ENCODE results near the gene EFHC2.
A peak's percentile ranks its signal among the peaks of the same experiment; 100 is the strongest.

Gene EFHC2

GRCh38 chrX:44314808-44315207 is 28.7 kb downstream of the EFHC2 start:
- CTCF ChIA-PET, result no interaction called here
- peaks cover 4% of the 10 kb centered on the region for H3K9me3 Mint-ChIP-seq
- H3K4me3 Mint-ChIP-seq, result no peak overlapping the region

GRCh38 chrX:44314259-44314734 is 29.2 kb downstream of the EFHC2 start:
- Mint-ChIP-seq H3K36me3 (peaks cover 6% of the 10 kb centered on the region), H3K9me3 (peaks cover 4% of the 10 kb centered on the region), H3K27ac (no peak overlapping the region), H3K27me3 (no peaks in the 10 kb centered on the region), H3K4me3 (no peak overlapping the region), H3K4me1 (peaks cover 29% of the 10 kb centered on the region)
- DNase-seq, result no peak
- CTCF ChIA-PET, result no interaction called here

More at GRCh38 chrX:44314808-44315207, 28.7 kb downstream of the EFHC2 start:
- Mint-ChIP-seq H3K36me3 (peaks cover 1% of the 10 kb centered on the region), H3K27ac (no peak overlapping the region), H3K4me1 (peaks cover 29% of the 10 kb centered on the region), H3K27me3 (no peaks in the 10 kb centered on the region)
- DNase-seq, result no peak

GRCh38 chrX:44312421-44312820 is 31.1 kb downstream of the EFHC2 start:
- H3K4me1 Mint-ChIP-seq, result peaks cover 29% of the 10 kb centered on the region
- no peaks in the 10 kb centered on the region for H3K27me3 Mint-ChIP-seq
- peaks cover 7% of the 10 kb centered on the region for H3K36me3 Mint-ChIP-seq
- CTCF ChIA-PET, result no interaction called here
- H3K9me3 Mint-ChIP-seq, result peaks cover 4% of the 10 kb centered on the region
- H3K27ac Mint-ChIP-seq, result no peak overlapping the region
- H3K4me3 Mint-ChIP-seq, result no peak overlapping the region
- DNase-seq, result no peak

GRCh38 chrX:44310227-44310626 is 33.2 kb downstream of the EFHC2 start:
- H3K4me1 Mint-ChIP-seq, result peaks cover 29% of the 10 kb centered on the region
- no peaks in the 10 kb centered on the region for H3K27me3 Mint-ChIP-seq
- H3K4me3 Mint-ChIP-seq, result peak overlapping the region; percentile 54
- no peak for DNase-seq
- H3K27ac Mint-ChIP-seq, result no peak overlapping the region
- CTCF ChIA-PET, result no interaction called here
- H3K9me3 Mint-ChIP-seq, result no peaks in the 10 kb centered on the region
- peaks cover 7% of the 10 kb centered on the region for H3K36me3 Mint-ChIP-seq

- Mint-ChIP-seq H3K27me3 (no peaks in the 10 kb centered on the region), H3K36me3 (peaks cover 7% of the 10 kb centered on the region), H3K9me3 (no peaks in the 10 kb centered on the region), H3K4me1 (peaks cover 17% of the 10 kb centered on the region), H3K27ac (no peak overlapping the region), H3K4me3 (no peak overlapping the region)
- no peak for DNase-seq
- CTCF ChIA-PET, result no interaction called here
Observed at GRCh38 chrX:44308869-44309268, 34.6 kb downstream of the EFHC2 start.

- DNase-seq, result no peak
- H3K27me3 Mint-ChIP-seq, result no peaks in the 10 kb centered on the region
- peaks cover 8% of the 10 kb centered on the region for H3K4me1 Mint-ChIP-seq
- no peaks in the 10 kb centered on the region for H3K9me3 Mint-ChIP-seq
- H3K36me3 Mint-ChIP-seq, result peaks cover 5% of the 10 kb centered on the region
- CTCF ChIA-PET, result no interaction called here
- no peak overlapping the region for H3K4me3 Mint-ChIP-seq
- no peak overlapping the region for H3K27ac Mint-ChIP-seq
Observed at GRCh38 chrX:44306356-44306755, 37.1 kb downstream of the EFHC2 start.

- CTCF ChIA-PET, result no interaction called here
- Mint-ChIP-seq H3K36me3 (peaks cover 5% of the 10 kb centered on the region), H3K9me3 (no peaks in the 10 kb centered on the region), H3K27me3 (no peaks in the 10 kb centered on the region), H3K4me3 (no peak overlapping the region), H3K27ac (no peak overlapping the region), H3K4me1 (peaks cover 5% of the 10 kb centered on the region)
- no peak for DNase-seq
Observed at GRCh38 chrX:44305921-44306320, 37.6 kb downstream of the EFHC2 start.

GRCh38 chrX:44303119-44303518 is 40.4 kb downstream of the EFHC2 start:
- no peak overlapping the region for H3K4me3 Mint-ChIP-seq
- no peaks in the 10 kb centered on the region for H3K27me3 Mint-ChIP-seq
- CTCF ChIA-PET, result interaction anchor here (1.5 kb wide), 1 partner anchor 9 kb away, joined by 7 read pairs; no protein-coding TSS in a partner anchor
- peaks cover 2% of the 10 kb centered on the region for H3K9me3 Mint-ChIP-seq
- no peaks in the 10 kb centered on the region for H3K4me1 Mint-ChIP-seq
- H3K36me3 Mint-ChIP-seq, result no peaks in the 10 kb centered on the region
- H3K27ac Mint-ChIP-seq, result no peak overlapping the region
- DNase-seq, result no peak

- Mint-ChIP-seq H3K27me3 (no peaks in the 10 kb centered on the region), H3K9me3 (peaks cover 2% of the 10 kb centered on the region), H3K4me1 (no peaks in the 10 kb centered on the region), H3K4me3 (no peak overlapping the region), H3K36me3 (no peaks in the 10 kb centered on the region), H3K27ac (no peak overlapping the region)
- no peak for DNase-seq
- CTCF ChIA-PET, result no interaction called here
Observed at GRCh38 chrX:44299177-44299576, 44.3 kb downstream of the EFHC2 start.

GRCh38 chrX:44291468-44292092 is 51.9 kb downstream of the EFHC2 start:
- peaks cover 2% of the 10 kb centered on the region for H3K9me3 Mint-ChIP-seq
- no peak overlapping the region for H3K27ac Mint-ChIP-seq
- no peak overlapping the region for H3K4me3 Mint-ChIP-seq
- no peaks in the 10 kb centered on the region for H3K4me1 Mint-ChIP-seq
- CTCF ChIA-PET, result no interaction called here
- H3K27me3 Mint-ChIP-seq, result no peaks in the 10 kb centered on the region
- peaks cover 3% of the 10 kb centered on the region for H3K36me3 Mint-ChIP-seq
- DNase-seq, result no peak

GRCh38 chrX:44290718-44291117 is 52.8 kb downstream of the EFHC2 start:
- H3K4me1 Mint-ChIP-seq, result no peaks in the 10 kb centered on the region
- peaks cover 2% of the 10 kb centered on the region for H3K9me3 Mint-ChIP-seq
- no peaks in the 10 kb centered on the region for H3K27me3 Mint-ChIP-seq
- CTCF ChIA-PET, result no interaction called here
- H3K27ac Mint-ChIP-seq, result no peak overlapping the region
- no peak for DNase-seq
- no peak overlapping the region for H3K4me3 Mint-ChIP-seq
- peaks cover 3% of the 10 kb centered on the region for H3K36me3 Mint-ChIP-seq

- Mint-ChIP-seq H3K27me3 (no peaks in the 10 kb centered on the region), H3K9me3 (no peaks in the 10 kb centered on the region)
- CTCF ChIA-PET, result no interaction called here
Observed at GRCh38 chrX:44282753-44283152, 60.7 kb downstream of the EFHC2 start.

GRCh38 chrX:44280116-44280515 is 63.4 kb downstream of the EFHC2 start:
- Mint-ChIP-seq H3K27ac (no peak overlapping the region), H3K4me1 (peaks cover 2% of the 10 kb centered on the region), H3K27me3 (no peaks in the 10 kb centered on the region), H3K9me3 (no peaks in the 10 kb centered on the region), H3K36me3 (no peaks in the 10 kb centered on the region), H3K4me3 (no peak overlapping the region)
- no peak for DNase-seq
- CTCF ChIA-PET, result no interaction called here

More at GRCh38 chrX:44282753-44283152, 60.7 kb downstream of the EFHC2 start:
- Mint-ChIP-seq H3K4me1 (no peaks in the 10 kb centered on the region), H3K4me3 (no peak overlapping the region), H3K36me3 (no peaks in the 10 kb centered on the region), H3K27ac (no peak overlapping the region)
- no peak for DNase-seq

GRCh38 chrX:44274096-44274495 is 69.4 kb downstream of the EFHC2 start:
- Mint-ChIP-seq H3K27ac (no peak overlapping the region), H3K4me3 (no peak overlapping the region), H3K4me1 (peaks cover 12% of the 10 kb centered on the region), H3K27me3 (peaks cover 4% of the 10 kb centered on the region), H3K36me3 (peaks cover 5% of the 10 kb centered on the region), H3K9me3 (no peaks in the 10 kb centered on the region)
- no peak for DNase-seq
- CTCF ChIA-PET, result no interaction called here

GRCh38 chrX:44267861-44268260 is 75.6 kb downstream of the EFHC2 start:
- Mint-ChIP-seq H3K27ac (no peak overlapping the region), H3K9me3 (no peaks in the 10 kb centered on the region), H3K4me3 (no peak overlapping the region), H3K27me3 (peaks cover 4% of the 10 kb centered on the region), H3K4me1 (peaks cover 32% of the 10 kb centered on the region), H3K36me3 (peaks cover 11% of the 10 kb centered on the region)
- CTCF ChIA-PET, result no interaction called here
- DNase-seq, result no peak
